ENCODE data around the gene TRIM2. TPM values are rescaled to one million over a fixed set of nuclear protein-coding genes. Genes with fewer than 3 reads are reported as not detected.

The TRIM2 gene
- total RNA-seq, 2 donors from 2014 or later, result 0.32 to 4.4 TPM

DNA sequence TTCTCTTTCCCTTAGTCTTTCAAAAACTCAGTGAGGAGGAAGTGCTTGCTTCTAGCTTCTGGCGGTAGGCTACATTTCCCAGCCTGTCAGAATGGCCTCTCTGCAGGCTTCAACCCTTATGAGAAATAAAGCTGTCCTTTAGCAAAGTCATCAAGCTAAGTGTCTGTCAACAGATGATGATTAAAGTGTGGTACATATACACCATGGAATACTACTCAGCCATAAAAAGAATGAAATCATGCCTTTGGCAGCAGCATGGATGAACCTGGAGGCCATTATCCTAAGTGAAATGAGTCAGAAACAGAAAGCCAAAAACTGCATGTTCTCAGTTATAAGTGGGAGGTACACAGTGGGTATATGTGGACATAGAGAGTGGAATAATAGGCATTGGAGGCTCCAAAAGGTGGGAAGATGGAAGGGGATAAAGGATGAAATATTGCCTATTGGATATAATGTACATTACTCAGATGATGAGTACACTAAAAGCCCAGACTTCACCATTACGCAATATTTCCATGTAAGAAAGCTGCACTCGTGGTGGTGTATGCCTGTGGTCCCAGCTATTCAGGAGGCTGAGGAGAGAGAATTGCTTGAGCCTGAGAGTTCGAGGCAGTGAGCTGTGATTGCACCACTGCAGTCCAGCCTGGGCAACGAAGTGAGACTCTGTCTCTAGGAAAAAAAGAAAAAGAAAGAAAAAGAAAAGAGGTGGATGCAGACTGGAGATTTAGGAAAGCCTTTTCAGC is 7.9 kb downstream of the TRIM2 start:
- H3K36me3 Mint-ChIP-seq, result no peaks in the 10 kb centered on the region
- H3K9me3 Mint-ChIP-seq, result peaks cover 0 to 5% of the 10 kb centered on the region in 2 donors
- ATAC-seq (peak in 1 of 2 donors; percentile 56), DNase-seq (ENCODE audit: low spot score in 2 of 2) (no peak)
- no peak overlapping the region for H3K27ac Mint-ChIP-seq

DNA sequence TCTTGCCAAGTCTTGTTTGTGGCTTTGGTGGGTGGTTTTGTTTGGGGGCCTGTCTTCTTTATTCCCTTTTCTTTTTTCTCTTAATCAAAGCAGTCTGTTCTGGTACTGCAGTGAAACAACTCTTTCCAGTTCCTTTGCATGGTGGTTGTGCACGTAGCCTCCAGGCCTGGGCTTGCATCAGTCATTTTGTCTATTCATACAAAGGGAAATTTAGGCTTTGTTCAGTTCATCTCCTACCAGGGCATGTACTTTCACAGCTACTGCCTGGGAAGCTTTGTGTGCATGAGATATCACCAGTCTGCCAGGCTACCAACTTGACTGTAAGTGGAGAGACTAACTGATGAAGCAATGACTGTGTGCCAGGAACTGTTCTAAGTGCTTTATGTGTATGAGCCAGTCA is 8.5 kb downstream of the TRIM2 start:
- peaks cover 0 to 5% of the 10 kb centered on the region in 2 donors for H3K9me3 Mint-ChIP-seq
- no peak overlapping the region for H3K27ac Mint-ChIP-seq
- ATAC-seq (peak in 1 of 2 donors; percentile 70), DNase-seq (ENCODE audit: low spot score in 2 of 2) (no peak)
- H3K36me3 Mint-ChIP-seq, result no peaks in the 10 kb centered on the region

DNA sequence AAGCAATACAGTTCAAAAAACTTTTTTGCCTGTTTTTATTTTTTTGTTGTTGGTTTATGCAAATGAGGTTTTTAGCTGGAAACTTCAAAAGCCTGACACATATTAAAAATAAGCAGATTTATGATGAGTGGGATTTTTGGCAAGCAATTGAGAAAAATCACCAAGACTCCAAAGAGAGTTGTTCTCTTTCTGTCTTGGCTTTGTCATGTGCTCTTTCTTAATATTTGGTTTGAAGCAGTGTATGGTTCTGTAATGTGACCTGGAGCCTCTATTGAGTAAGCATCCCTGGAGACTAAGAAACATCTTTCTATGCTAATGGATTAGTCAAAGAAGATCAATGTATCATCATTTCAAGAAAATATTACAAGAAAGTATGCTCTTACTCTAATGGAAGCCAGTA is 11.7 kb downstream of the TRIM2 start:
- Mint-ChIP-seq H3K36me3 (no peaks in the 10 kb centered on the region), H3K27ac (no peak overlapping the region), H3K9me3 (peaks cover 0 to 5% of the 10 kb centered on the region in 2 donors)
- no peak for ATAC-seq
- no peak for DNase-seq (ENCODE audit: low spot score in 2 of 2)

DNA sequence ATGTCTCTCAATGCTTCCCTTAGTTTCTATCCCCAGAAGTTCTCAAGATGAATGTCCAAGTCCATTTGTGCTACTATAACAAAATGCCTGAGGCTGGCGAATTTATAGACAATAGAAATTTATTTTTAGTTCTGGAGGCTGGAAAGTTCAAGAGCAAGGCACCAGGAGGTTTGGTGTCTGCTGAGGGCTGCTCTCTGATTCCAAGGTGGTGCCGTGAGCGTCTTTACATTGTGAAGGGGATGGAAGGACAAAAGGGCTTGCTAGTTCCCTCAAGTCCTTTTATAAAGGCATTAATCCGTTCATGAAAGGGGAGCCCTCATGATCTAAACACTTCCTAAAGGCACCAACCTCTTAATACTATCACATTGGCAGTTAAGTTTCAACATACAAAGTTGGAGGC is 12.3 kb downstream of the TRIM2 start:
- no peak for ATAC-seq
- H3K27ac Mint-ChIP-seq, result no peak overlapping the region
- peaks cover 0 to 5% of the 10 kb centered on the region in 2 donors for H3K9me3 Mint-ChIP-seq

DNA sequence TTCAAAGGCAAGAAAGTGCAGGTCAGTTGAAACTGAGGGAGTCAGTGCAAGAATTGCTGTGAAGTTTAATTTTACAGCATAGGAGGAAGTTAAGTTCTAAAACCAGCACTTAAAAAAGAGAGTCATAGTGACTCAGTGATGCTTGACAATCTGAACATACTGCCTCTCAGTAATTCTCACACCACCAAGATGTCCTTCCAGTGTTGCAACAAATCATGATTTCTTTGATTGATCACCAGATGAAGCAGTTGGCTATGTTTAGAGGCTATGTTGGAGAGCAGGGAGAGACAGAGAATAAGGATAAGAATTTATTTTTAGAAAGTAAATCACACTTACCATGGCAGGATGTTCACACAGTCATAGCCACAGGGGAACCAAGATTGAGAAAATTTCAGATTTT is 13.2 kb downstream of the TRIM2 start:
- H3K27ac Mint-ChIP-seq, result no peak overlapping the region
- H3K9me3 Mint-ChIP-seq, result no peaks in the 10 kb centered on the region
- H3K36me3 Mint-ChIP-seq, result no peaks in the 10 kb centered on the region
- ATAC-seq (no peak), DNase-seq (ENCODE audit: low spot score in 2 of 2) (no peak)

More for the DNA sequence above, 12.3 kb downstream of the TRIM2 start:
- DNase-seq (ENCODE audit: low spot score in 2 of 2), result no peak
- H3K36me3 Mint-ChIP-seq, result no peaks in the 10 kb centered on the region

DNA sequence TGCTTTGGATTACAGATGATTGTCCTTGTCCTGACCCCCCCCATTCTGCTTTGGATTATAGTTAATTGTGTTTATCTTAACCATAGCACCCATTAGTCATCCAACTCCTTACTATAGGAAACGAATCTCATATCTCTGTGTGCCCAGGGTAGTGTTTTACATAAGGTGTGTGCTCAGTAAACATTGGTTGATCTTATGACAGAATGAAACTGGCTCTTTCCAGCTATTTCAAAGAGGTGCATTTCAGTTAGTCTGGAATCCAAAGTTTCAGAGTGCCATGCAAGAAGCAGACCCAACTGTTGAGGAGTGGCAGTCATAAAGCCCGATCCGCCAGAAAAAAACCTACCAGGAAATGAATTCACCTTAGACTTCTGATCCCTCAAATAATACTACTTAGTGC is 14.7 kb downstream of the TRIM2 start:
- ATAC-seq (no peak), DNase-seq (ENCODE audit: low spot score in 2 of 2) (no peak)
- H3K9me3 Mint-ChIP-seq, result no peaks in the 10 kb centered on the region
- no peak overlapping the region for H3K27ac Mint-ChIP-seq
- H3K36me3 Mint-ChIP-seq, result peaks cover 0 to under 1% of the 10 kb centered on the region in 2 donors

DNA sequence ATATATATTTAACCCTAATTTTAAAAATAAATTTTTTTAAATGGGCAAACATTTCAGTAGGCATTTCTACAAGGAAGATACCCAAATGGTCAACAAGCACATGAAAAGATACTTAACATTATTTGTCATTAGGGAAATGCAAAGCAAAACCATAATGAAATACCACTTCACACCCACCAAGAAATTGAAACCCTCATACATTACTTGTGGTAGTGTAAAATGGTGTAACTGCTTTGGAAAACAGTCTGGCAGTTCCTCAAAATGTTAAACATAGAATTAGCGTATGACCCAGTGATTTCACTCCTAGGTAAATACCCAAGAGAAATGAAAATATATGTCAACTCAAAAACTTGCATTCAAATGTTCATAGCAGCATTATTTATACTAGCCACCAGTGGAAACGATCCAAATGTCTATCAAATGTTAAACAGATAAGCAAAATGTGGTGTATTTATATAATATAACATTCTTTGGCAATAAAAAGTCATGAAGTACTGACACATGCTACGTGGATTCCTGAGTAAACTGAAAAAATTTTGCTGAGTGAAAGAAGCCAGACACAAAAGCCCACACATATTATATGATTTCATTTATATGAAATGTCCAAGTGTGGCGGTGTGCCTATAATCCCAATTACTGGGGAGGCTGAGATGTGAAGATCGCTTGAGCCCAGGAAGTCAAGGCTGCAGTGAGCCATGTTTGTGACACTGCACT is 16.6 kb downstream of the TRIM2 start:
- DNase-seq (ENCODE audit: low spot score in 2 of 2), result no peak
- Mint-ChIP-seq H3K36me3 (peaks cover 0 to 16% of the 10 kb centered on the region in 2 donors), H3K27ac (no peak overlapping the region), H3K9me3 (peaks cover 0 to 7% of the 10 kb centered on the region in 2 donors)
- ATAC-seq, result no peak

DNA sequence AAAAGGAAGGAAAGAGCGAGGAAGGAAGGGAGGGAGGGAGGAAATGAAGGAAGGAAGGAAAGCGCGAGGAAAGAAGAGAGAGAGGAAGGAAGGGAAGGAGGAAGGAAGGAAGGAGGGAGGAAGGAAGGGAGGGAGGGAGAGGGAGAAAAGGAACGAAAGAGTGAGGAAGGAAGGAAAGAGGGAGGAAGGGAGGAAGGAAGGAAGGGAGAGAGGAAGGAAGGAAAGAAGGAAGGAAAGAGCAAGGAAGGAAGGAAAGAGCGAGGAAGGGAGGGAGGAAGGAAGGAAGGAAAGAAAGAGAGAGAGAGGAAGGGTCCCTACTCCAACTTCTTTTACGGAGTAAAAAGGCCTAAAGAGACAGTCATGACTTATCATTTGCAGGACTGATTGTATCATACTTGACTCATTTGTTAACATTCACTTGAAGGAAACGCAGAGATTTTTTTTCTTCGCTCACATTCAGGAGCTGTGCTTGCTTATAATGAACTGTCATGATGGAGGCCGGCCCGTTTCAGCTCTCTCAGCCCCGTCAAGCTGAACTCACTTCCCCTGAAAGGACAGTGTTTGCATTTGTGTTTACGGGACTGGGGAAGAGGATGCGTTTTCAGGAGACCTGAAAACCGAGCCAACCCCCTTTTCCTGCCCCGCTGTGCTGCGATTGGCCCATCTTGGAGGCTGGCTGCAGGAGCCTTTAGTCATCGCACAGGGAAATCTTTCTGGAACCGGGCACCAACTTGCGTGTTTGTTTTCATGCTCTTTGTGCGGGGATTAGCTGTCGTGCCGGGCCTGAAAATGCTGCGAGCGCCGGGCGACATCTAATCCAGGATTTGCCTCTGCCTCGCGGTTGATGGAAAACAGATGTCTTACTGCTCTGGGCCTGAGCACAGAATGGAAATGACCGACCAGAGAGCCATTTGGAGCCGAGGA is 17.8 kb downstream of the TRIM2 start:
- Mint-ChIP-seq H3K9me3 (peaks cover 0 to 7% of the 10 kb centered on the region in 2 donors), H3K36me3 (peaks cover 0 to 16% of the 10 kb centered on the region in 2 donors), H3K27ac (peak overlapping the region; percentile 20 to 50)
- peak; percentile 72 to 83 for ATAC-seq
- DNase-seq (ENCODE audit: low spot score in 2 of 2), result peak in 1 of 2 donors; percentile 22

DNA sequence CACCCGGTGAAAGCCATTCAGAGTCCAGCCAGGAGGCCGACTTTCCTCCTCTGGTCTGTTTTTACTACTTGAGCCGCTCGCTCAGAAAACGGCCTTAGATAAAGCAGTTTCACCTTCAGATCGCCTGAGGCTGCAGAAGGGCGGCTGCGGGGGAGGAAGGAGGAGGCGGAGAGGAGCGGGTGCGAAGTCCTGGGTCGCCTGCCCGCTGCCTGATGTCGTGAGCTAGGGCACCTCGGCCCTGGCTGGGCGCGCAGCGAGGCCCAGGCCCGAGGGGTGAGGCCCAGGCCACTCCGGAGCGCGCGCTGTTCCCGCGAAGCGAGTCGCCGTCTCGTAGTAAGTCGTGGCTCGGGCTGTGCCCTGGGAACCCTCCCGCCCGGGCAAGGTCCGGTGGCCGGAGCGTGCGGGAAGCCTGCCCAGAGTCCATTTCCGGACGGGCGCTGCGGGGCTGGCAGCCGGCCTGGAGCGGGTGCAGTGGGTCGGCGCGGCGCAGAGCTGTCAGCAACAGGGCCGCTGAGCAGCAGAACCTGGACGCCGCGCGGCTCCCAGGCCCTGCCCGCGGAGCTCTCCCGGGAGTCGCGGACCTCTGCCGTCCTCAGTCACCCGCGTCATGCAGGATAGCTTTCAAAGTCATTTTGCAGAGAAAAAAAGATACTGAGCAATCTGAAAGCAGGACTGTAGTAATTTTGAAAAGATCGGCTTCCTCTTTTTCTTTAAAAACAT is 18.6 kb downstream of the TRIM2 start:
- Mint-ChIP-seq H3K27ac (peak overlapping the region; percentile 20 to 50), H3K9me3 (peaks cover 0 to 7% of the 10 kb centered on the region in 2 donors), H3K36me3 (peaks cover 0 to 16% of the 10 kb centered on the region in 2 donors)
- peak; percentile 64 to 67 for ATAC-seq
- peak in 1 of 2 donors; percentile 23 for DNase-seq (ENCODE audit: low spot score in 2 of 2)

DNA sequence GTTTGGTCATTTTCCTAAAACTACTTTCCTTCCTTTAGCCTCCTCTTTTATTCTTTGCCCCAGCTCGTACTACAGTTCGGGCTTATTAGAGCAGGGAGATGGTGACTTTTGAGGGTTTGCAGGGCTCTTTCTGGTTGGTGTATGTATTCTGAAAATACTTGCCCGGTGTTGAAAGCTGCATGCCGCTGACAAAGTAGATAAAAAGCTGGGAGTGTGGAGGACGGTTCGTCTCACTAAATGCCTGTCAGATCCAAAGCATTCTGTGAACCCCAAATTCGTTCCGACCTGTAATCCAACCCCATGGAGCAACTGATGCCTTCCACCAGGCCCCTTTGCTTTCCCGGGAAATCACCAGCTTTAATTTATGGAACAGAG is 19.2 kb downstream of the TRIM2 start:
- H3K9me3 Mint-ChIP-seq, result peaks cover 0 to 7% of the 10 kb centered on the region in 2 donors
- DNase-seq (ENCODE audit: low spot score in 2 of 2) (no peak), ATAC-seq (no peak)
- H3K36me3 Mint-ChIP-seq, result peaks cover 0 to 16% of the 10 kb centered on the region in 2 donors
- no peak overlapping the region for H3K27ac Mint-ChIP-seq

DNA sequence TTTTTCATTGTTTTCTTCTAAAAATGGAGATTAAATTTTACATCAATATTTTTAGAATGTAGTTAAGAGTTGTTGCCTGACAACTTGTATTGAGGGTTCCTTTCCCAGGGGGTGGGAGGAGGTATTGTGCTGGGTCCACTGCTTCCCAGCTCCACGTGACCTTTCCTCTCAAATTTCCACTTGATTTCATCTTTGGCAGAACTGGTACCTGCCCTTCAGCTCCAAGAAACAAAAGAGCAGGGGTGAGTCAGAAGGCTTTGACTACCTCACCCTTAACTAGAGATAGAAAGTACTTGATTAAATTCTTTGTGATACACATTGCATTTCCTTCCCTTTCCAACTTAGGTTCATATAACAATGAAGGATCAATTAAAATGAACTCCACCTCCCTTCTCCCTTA is 19.7 kb downstream of the TRIM2 start:
- no peak for ATAC-seq
- H3K27ac Mint-ChIP-seq, result no peak overlapping the region

DNA sequence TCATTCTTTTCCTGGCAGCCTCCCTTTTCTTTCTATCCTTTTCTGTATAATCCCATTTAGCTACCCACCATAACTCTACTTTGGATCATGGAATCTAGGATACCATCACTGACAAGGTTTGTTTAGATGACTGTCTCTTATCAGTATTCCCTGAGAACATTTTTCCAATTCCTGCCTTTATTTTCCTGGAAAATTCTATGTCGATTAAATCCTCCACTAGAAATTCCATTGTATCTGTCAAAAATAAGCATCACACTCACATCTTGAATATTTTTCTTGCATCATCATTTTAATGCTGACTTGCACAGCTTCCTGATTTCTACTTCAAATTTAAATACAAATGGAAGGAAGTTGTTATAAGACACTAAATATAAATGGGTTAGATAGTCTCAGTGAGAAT is 20.2 kb downstream of the TRIM2 start:
- Mint-ChIP-seq H3K9me3 (peaks cover 0 to 7% of the 10 kb centered on the region in 2 donors), H3K27ac (no peak overlapping the region), H3K36me3 (peaks cover 0 to 16% of the 10 kb centered on the region in 2 donors)
- no peak for DNase-seq (ENCODE audit: low spot score in 2 of 2)
- no peak for ATAC-seq

More for the DNA sequence above, 19.7 kb downstream of the TRIM2 start:
- peaks cover 0 to 16% of the 10 kb centered on the region in 2 donors for H3K36me3 Mint-ChIP-seq
- DNase-seq (ENCODE audit: low spot score in 2 of 2), result no peak
- H3K9me3 Mint-ChIP-seq, result peaks cover 0 to 7% of the 10 kb centered on the region in 2 donors

DNA sequence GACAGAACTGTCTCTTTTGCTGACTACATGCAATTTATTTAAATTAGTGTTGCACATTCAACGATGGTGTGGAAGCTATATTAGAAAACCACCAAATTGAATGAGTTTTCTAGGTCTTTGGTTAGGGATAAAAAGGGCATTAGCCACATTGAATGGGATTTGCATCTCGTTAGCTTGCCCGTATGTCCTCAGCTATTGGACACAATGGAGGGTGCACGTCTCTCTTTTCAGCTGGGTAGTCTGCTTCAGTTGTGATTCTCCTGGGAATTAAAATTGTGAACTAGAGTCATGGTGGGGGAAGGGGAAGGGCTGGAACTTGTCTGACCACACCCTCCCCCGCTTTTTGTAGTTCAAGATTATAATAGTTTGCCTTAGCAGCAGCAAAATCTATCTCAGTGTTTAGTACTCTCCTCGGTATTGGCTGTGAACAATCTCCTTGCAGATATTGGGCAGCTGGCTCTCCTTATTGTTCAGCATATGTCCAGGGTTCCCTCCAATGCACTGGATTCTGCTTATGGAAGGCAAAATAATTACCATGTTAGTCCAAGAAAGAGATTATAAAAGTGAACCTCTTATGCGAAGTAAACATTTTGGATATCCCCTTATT is 23.3 kb downstream of the TRIM2 start:
- ATAC-seq (no peak), DNase-seq (ENCODE audit: low spot score in 2 of 2) (no peak)
- Mint-ChIP-seq H3K36me3 (peaks cover 0 to 16% of the 10 kb centered on the region in 2 donors), H3K9me3 (peaks cover 0 to 7% of the 10 kb centered on the region in 2 donors), H3K27ac (no peak overlapping the region)

DNA sequence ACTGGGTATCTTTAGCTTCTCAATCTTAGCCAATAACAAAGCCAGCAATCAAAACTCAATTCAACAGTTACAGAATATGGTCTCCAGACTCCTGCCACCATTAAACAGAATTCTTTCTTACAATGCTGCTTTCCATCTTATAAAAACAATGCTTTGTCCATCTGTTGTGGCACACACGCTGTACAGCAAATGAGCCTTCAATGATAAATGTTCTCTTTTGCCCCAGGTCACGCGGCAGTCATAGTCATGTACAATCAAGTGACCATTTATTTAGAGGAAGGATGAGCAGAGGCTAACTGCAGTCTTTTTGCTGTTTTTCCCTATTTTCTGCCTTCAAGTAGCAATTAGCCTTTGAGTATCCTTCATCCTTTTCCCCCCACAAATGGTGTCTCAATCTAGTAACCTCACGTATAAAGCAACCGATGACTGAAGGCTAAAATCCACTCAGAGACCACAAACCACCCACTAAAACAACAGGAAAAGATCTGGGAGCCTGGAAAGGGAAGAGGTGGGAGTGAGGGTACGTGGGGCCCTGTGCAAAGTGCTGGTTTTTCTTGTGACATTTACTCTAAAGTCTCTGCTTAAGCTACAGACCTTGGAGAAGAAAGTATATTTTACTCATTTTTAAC is 24.4 kb downstream of the TRIM2 start:
- no peak for ATAC-seq
- Mint-ChIP-seq H3K36me3 (peaks cover 0 to 16% of the 10 kb centered on the region in 2 donors), H3K9me3 (peaks cover 0 to 7% of the 10 kb centered on the region in 2 donors), H3K27ac (no peak overlapping the region)
- DNase-seq (ENCODE audit: low spot score in 2 of 2), result no peak

DNA sequence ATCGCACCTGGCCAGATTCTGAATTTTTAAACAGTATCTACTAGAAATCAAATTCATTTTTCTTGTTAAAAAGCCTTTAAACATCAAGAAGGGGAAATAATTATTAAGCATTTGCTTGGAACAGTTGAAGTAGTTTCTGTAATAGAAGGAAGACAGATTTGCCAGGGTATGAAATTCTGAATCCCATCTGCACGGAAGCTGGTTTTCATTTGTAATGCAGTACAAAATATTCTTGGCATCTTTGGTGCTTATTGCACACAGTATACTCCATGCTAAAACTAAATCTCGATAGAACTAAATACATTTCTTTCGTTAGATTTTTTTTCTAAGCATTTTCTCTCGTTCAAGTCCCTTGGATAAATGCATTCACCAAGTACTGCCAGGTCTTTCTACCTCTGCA is 25.3 kb downstream of the TRIM2 start:
- no peak for ATAC-seq
- H3K27ac Mint-ChIP-seq, result no peak overlapping the region
- no peak for DNase-seq (ENCODE audit: low spot score in 2 of 2)
- H3K9me3 Mint-ChIP-seq, result peaks cover 0 to 4% of the 10 kb centered on the region in 2 donors
- peaks cover 0 to 9% of the 10 kb centered on the region in 2 donors for H3K36me3 Mint-ChIP-seq
